Rectal smooth muscle tissue (tissue), 1 donor: ENCODE results near the gene GLI2.
A peak's percentile ranks its signal among the peaks of the same experiment; 100 is the strongest.

ENCODE experiments used
- H3K27ac ChIP-seq: one replicate; pipeline ENCODE4 v1.7.0; 2013; ENCODE audit warnings: low read depth, low read length, inconsistent platforms
- H3K27me3 ChIP-seq: one replicate; pipeline ENCODE4 v1.7.0; 2013; ENCODE audit warnings: low read length; ENCODE audit not compliant: control insufficient read depth, insufficient read depth
- H3K36me3 ChIP-seq: one replicate; pipeline ENCODE4 v1.7.0; 2013; ENCODE audit warnings: low read length; ENCODE audit not compliant: control insufficient read depth, insufficient read depth
- H3K4me1 ChIP-seq: one replicate; pipeline ENCODE4 v1.7.0; 2013; ENCODE audit warnings: low read length; ENCODE audit not compliant: control insufficient read depth, insufficient read depth
- H3K4me3 ChIP-seq: one replicate; pipeline ENCODE4 v1.7.0; 2013; ENCODE audit warnings: low read length
- H3K9ac ChIP-seq: one replicate; pipeline ENCODE4 v1.7.0; 2013; ENCODE audit warnings: low read length

Gene GLI2

GRCh38 chr2:120754067-120754960, 18.6 kb downstream of the GLI2 start:
- Histone ChIP-seq H3K36me3 (no peaks in the 10 kb centered on the region), H3K4me1 (peaks cover 13% of the 10 kb centered on the region)

DNA sequence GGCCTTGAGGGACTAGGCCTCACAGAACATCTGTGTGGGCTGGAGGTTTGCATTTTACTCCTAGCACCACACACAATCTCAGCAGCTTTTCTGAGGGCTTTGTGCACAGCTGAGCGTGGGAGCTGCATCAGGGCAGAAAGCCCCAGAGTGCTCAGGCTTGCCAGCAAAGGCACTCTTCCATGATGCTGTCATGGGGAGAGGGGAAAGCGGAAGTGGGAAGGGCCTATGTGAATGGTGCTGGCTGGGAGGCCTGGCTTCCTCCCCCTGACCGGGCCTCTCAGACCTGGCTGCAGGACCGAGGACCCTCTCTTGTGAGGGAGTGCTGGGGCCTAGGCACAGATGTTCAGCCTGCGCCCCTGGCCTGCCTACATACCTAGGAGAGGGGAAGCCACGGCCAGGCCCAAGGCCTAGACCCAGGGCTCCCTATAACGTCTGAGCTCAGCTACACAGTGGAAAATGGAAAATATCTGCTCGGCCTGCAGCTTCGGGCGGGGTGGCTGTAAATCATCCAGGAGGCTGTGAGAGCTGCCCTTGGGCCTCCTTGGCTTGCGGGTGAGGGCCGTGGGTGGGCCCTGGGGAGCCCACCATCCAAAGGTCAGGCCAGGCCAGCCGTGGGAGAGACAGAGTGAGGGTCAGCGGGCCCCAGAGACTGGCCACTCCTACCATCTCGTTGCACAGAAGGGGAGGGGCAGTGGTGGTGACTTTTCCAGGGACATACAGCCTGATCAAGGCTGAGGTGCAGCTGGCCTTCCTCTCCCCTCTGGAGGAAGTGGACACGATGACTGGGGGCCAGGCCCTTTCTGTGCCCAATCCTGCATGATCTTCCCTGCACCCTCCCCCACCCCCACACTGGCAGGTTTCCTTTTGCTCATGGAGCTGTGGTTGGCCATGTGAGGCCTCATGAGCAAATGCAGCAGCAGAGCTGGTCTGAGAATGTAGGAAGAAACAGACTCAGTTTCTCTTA, 22.8 kb downstream of the GLI2 start:
- H3K27me3 ChIP-seq: no peaks in the 10 kb centered on the region
- H3K4me1 ChIP-seq: peaks cover 18% of the 10 kb centered on the region
- H3K27ac ChIP-seq: peak overlapping the region; percentile 66
- H3K36me3 ChIP-seq: no peaks in the 10 kb centered on the region
- no peak overlapping the region for H3K4me3 ChIP-seq
- H3K9ac ChIP-seq: no peak overlapping the region

More at GRCh38 chr2:120754067-120754960, 18.6 kb downstream of the GLI2 start:
- Histone ChIP-seq H3K4me3 (no peak overlapping the region), H3K27ac (no peak overlapping the region), H3K9ac (no peak overlapping the region), H3K27me3 (no peaks in the 10 kb centered on the region)

DNA sequence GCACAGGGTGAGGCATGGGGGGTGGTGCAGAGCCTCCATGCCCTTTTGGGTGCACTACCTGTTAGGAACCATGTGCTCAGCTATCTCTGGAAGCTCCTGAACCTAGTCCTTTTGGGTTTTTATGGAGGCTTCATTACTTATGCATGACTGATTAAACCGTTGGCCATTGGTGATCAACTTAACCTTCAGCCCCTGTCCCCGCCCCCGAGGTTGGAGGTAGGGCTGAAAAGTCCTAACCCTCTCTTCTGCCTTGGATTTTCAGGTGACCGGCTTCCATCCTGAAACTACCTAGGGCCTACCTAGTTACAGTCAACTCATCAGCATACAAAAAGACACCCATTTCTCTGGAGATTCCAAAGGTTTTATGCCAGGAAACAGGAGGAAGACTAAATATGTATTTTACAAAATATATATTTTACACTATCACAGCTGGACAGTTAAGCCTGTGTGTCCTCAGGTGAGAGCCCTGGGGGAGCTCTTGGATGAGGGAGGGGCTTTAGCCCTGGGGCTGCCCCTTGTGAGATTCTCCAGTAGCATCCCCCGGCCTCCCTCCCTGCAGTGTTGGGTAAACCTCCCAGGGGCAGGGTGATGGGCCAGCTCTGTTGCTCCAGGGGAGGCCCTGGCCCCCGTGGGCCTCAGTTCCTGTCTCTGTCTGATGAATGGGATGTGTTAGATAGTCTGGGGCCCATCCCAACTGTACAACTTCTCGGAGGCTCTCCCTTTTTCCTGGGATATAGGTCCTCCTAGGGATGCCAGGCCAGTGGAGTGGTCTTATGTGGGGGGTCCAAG, 24.1 kb downstream of the GLI2 start:
- no peak overlapping the region for H3K4me3 ChIP-seq
- H3K27me3 ChIP-seq: no peaks in the 10 kb centered on the region
- peaks cover 21% of the 10 kb centered on the region for H3K4me1 ChIP-seq
- no peak overlapping the region for H3K27ac ChIP-seq
- H3K9ac ChIP-seq: no peak overlapping the region
- H3K36me3 ChIP-seq: no peaks in the 10 kb centered on the region

- Histone ChIP-seq H3K4me1 (peaks cover 30% of the 10 kb centered on the region), H3K36me3 (no peaks in the 10 kb centered on the region), H3K27me3 (no peaks in the 10 kb centered on the region), H3K9ac (no peak overlapping the region), H3K27ac (no peak overlapping the region), H3K4me3 (no peak overlapping the region)
These were observed 24.9 kb downstream of the GLI2 start for GRCh38 chr2:120760446-120761135.

- H3K9ac ChIP-seq: no peak overlapping the region
- H3K4me1 ChIP-seq: peaks cover 34% of the 10 kb centered on the region
- no peaks in the 10 kb centered on the region for H3K27me3 ChIP-seq
- H3K4me3 ChIP-seq: no peak overlapping the region
- no peaks in the 10 kb centered on the region for H3K36me3 ChIP-seq
- no peak overlapping the region for H3K27ac ChIP-seq
These were observed 25.6 kb downstream of the GLI2 start for GRCh38 chr2:120761164-120761861.

DNA sequence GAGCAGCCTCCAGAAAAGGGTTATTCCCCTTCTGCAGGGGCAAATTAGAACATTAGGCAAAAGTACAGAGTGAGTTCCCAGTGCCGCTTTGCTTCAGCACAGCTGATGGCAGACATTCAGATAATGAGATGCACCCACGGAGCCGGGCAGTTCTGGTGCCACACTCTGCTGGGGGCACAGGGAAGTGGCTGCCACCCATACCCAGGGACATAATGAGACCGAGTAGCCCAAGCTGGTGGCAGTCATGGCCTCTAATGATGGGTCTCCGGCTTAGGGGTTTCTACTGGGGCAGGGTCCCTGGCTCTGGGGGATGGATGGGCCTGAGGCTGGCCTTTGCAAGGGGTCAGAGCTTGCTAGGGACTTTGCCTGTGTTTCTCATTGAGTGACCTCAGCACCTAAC, 26.2 kb downstream of the GLI2 start:
- no peaks in the 10 kb centered on the region for H3K27me3 ChIP-seq
- no peak overlapping the region for H3K27ac ChIP-seq
- H3K4me3 ChIP-seq: no peak overlapping the region
- peaks cover 35% of the 10 kb centered on the region for H3K4me1 ChIP-seq
- no peaks in the 10 kb centered on the region for H3K36me3 ChIP-seq
- H3K9ac ChIP-seq: no peak overlapping the region

DNA sequence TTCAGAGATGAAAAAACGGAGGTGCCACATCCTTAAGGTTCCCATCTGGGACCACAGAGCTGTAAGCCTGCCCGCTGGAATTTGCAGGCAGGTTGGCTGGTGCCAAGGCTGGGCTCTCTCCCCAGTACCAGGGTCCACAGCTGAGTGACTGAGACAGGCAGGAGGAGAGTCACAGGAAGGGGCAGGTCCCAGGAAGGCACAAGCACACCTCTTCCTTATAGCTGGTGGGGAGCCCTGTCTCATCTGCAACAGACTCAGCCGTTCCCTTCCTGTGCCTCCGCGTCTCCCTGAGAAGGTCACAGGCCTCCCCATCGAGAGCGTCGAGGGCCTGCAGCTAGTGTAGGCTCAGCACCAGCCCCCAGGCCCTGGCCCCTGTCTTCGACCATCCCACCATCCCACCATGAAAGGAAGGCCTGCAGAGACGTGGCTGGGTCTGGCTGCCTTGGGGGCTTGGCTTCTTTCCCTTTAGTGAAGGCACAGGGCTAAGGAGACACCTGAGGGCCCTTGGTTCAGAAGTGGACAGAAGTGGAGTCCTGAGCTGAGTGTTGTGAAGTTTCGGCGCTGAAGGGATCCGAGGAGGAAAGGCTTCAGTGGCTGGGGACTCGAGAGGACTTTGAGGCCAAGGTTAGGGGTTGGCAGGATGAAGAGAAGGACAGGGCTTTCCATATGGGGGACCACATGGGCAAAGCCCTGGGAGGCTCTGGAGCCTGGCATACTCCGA, 26.8 kb downstream of the GLI2 start:
- H3K4me3 ChIP-seq: no peak overlapping the region
- H3K36me3 ChIP-seq: no peaks in the 10 kb centered on the region
- H3K4me1 ChIP-seq: peaks cover 33% of the 10 kb centered on the region
- H3K27ac ChIP-seq: no peak overlapping the region
- no peak overlapping the region for H3K9ac ChIP-seq
- H3K27me3 ChIP-seq: no peaks in the 10 kb centered on the region

GRCh38 chr2:120763508-120763907, 27.8 kb downstream of the GLI2 start:
- Histone ChIP-seq H3K4me3 (no peak overlapping the region), H3K27ac (no peak overlapping the region), H3K4me1 (peaks cover 27% of the 10 kb centered on the region), H3K9ac (no peak overlapping the region), H3K27me3 (no peaks in the 10 kb centered on the region), H3K36me3 (no peaks in the 10 kb centered on the region)

DNA sequence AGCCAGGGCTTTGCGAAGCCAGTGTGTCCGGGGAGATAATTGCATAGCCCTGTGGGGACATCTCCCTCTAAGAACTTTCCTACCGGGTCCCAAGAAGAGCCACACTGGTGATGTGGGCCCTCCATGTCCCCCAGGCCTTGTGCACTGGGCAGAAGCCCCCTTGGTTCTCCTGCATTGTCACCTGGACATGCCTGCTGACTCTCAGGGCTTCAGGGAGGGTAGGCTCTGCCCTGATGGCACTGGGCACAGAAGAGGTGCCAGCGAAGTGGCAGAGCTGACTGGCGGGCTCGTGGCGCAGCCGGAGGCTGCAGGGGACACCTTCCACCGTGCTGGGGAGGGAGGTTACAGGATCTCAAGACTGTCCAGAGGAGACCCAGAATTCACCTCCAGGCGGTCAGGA, 28.3 kb downstream of the GLI2 start:
- Histone ChIP-seq H3K9ac (no peak overlapping the region), H3K4me1 (peaks cover 23% of the 10 kb centered on the region), H3K27ac (no peak overlapping the region)

DNA sequence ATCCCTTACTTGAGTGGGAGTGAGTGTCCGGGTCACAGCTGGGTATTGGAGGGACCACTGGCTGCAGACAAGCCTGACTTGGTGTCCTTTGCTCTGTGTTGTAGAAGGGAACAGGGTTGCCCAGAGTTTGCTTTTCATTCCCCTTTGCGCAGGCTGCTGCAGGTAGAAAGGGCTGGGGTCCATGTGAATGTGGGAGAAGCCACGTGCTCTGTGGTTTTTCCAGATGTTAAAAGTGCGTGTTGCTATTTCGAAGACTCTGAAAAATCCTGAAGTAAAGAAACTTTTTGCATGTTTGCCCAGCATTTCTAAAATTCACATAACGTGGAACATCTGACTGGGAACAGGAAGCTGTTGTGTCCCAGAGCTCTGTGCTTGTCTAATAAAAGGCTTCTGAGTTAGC, 28.8 kb downstream of the GLI2 start:
- Histone ChIP-seq H3K4me1 (peaks cover 23% of the 10 kb centered on the region), H3K9ac (no peak overlapping the region), H3K27ac (no peak overlapping the region), H3K36me3 (no peaks in the 10 kb centered on the region), H3K27me3 (no peaks in the 10 kb centered on the region), H3K4me3 (no peak overlapping the region)

More for the DNA sequence above, 28.3 kb downstream of the GLI2 start:
- Histone ChIP-seq H3K27me3 (no peaks in the 10 kb centered on the region), H3K36me3 (no peaks in the 10 kb centered on the region), H3K4me3 (no peak overlapping the region)
